OCI-LY3 (cell line): ENCODE results near the gene SPINT3.

Source experiments
- EZH2phosphoT487 ChIP-seq: fragments of 200-600 bp; shearing (Covaris generic); IDR thresholded peaks from 2 replicates; pipeline ENCODE4 v1.6.1; 2018; ENCODE audit warnings: antibody characterized with exemption, mixed run types, low read depth
- TF ChIP-seq, protein P1 (sequence below): fragments of 200-600, 300-600 bp; sonication (generic); IDR thresholded peaks from 2 replicates; pipeline ENCODE4 v1.5.1; 2014; ENCODE audit warnings: antibody characterized with exemption, low read length, low read depth

DNA sequence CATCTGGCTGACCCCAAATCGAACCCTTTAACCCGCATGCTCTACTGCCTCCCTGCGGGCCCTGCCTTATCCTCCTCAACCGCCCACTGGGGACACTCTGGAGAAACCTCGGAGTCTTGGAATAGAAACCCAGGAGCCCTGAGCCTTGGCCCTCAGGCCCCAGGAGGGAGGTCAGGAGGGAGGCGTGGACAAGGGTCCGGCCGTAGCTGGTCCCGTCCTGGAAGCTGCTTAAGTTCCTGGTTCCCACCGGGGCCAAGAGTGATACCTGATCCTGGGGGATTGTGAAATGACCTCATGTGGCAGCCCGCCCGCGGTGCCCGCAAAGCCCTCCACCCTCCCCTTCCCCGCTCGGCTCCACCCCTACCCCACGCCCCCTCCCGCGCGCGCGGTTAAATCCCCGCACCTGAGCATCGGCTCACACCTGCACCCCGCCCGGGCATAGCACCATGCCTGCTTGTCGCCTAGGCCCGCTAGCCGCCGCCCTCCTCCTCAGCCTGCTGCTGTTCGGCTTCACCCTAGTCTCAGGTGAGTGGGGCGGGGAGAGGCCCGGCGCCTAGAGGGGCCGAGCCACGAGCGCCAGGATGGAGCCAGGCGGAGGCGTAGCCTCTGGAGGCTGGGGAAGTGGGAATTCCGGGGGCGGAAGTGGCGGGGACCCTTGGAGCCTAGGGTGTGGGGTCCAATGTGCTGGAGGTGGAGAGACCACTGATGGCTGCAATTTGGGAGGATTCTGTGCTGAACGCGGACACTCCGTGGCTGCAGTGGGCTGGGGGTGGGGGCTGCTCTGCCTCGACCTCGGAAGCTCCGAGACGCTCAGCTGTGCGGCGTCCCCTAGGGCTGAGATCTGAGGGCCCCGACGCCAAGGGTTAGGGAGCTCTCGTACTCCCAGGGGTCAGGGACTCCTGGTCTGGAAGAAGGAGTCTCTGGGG lies 45.8 kb downstream of the SPINT3 start, which contains the start of gene WFDC2:
- TF ChIP-seq, protein P1, sequence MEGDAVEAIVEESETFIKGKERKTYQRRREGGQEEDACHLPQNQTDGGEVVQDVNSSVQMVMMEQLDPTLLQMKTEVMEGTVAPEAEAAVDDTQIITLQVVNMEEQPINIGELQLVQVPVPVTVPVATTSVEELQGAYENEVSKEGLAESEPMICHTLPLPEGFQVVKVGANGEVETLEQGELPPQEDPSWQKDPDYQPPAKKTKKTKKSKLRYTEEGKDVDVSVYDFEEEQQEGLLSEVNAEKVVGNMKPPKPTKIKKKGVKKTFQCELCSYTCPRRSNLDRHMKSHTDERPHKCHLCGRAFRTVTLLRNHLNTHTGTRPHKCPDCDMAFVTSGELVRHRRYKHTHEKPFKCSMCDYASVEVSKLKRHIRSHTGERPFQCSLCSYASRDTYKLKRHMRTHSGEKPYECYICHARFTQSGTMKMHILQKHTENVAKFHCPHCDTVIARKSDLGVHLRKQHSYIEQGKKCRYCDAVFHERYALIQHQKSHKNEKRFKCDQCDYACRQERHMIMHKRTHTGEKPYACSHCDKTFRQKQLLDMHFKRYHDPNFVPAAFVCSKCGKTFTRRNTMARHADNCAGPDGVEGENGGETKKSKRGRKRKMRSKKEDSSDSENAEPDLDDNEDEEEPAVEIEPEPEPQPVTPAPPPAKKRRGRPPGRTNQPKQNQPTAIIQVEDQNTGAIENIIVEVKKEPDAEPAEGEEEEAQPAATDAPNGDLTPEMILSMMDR = no peak
- no peak for TF ChIP-seq EZH2phosphoT487
